Stimulated activated CD4-positive, alpha-beta T cell treated with anti-CD3 and anti-CD28 coated beads, Interleukin-15, amount 100 ng/mL, for 24 hours (primary cell): Measurements from ENCODE around the gene JCAD.
"Not testable (repeated sequence)": the region's sequence is repeated elsewhere in the genome, so short reads cannot be mapped to it uniquely, and the experiment has no call there.

Source experiments
- DNase-seq: peaks from one replicate; pipeline ENCODE4 v3.0.0-alpha.2; 2020

JCAD gene

GRCh38 chr10:29980084-29980483 is 79.3 kb downstream of the JCAD start:
- no peak for DNase-seq

- not testable (repeated sequence) for DNase-seq
Observed at GRCh38 chr10:29979421-29979779, 80.0 kb downstream of the JCAD start.

- no peak for DNase-seq
Observed at GRCh38 chr10:29977171-29977570, 82.2 kb downstream of the JCAD start.

GRCh38 chr10:29976134-29976533 is 83.3 kb downstream of the JCAD start:
- DNase-seq = no peak

GRCh38 chr10:29974773-29975172 is 84.6 kb downstream of the JCAD start:
- DNase-seq = no peak

- no peak for DNase-seq
Observed at GRCh38 chr10:29973921-29974320, 85.5 kb downstream of the JCAD start.

GRCh38 chr10:29970576-29970975 is 88.8 kb downstream of the JCAD start:
- no peak for DNase-seq

- no peak for DNase-seq
Observed at GRCh38 chr10:29970012-29970396, 89.4 kb downstream of the JCAD start.

- DNase-seq = no peak
Observed at GRCh38 chr10:29969255-29970011, 90.0 kb downstream of the JCAD start.

- DNase-seq = no peak
Observed at GRCh38 chr10:29968585-29968984, 90.8 kb downstream of the JCAD start.

- DNase-seq = no peak
Observed at GRCh38 chr10:29966269-29966668, 93.1 kb downstream of the JCAD start.
